Fibroblast of skin of right quadriceps (primary cell): ENCODE data around the gene SBNO2.
A peak's percentile ranks its signal among the peaks of the same experiment; 100 is the strongest.

Experiments
- DNase-seq: peaks from one replicate; pipeline ENCODE4 v3.0.0-alpha.2; 2013

Gene SBNO2

GRCh38 chr19:1105008-1105872 lies 68.8 kb downstream of the SBNO2 start:
- peak; percentile 39 for DNase-seq

- peak; percentile 70 for DNase-seq
Observed at GRCh38 chr19:1104311-1105007, 69.6 kb downstream of the SBNO2 start.

- peak; percentile 100 for DNase-seq
Observed at GRCh38 chr19:1103708-1104310, 70.3 kb downstream of the SBNO2 start, which contains the start of gene GPX4. Gene GPX4, plus strand, starts transcription at chr19:1103994. Its CDS starts 50 bp downstream, at chr19:1104044.

- peak; percentile 39 for DNase-seq
Observed at GRCh38 chr19:1103132-1103707, 70.8 kb downstream of the SBNO2 start.

- peak; percentile 99 for DNase-seq
Observed at GRCh38 chr19:1102407-1103131, 71.5 kb downstream of the SBNO2 start.

GRCh38 chr19:1101337-1101698 lies 72.8 kb downstream of the SBNO2 start:
- DNase-seq, result no peak

GRCh38 chr19:1098177-1099051 lies 75.7 kb downstream of the SBNO2 start:
- DNase-seq, result no peak

- no peak for DNase-seq
Observed at GRCh38 chr19:1097810-1098176, 76.3 kb downstream of the SBNO2 start.

- DNase-seq, result peak; percentile 98
Observed at GRCh38 chr19:1094978-1095701, 78.9 kb downstream of the SBNO2 start, which contains the start of gene POLR2E. Gene POLR2E, minus strand, starts transcription at chr19:1095375. Its CDS starts 60 bp downstream, at chr19:1095315.

- no peak for DNase-seq
Observed at GRCh38 chr19:1094655-1094977, 79.5 kb downstream of the SBNO2 start.

GRCh38 chr19:1093811-1094553 lies 80.1 kb downstream of the SBNO2 start:
- DNase-seq, result no peak

GRCh38 chr19:1093330-1093729 lies 80.7 kb downstream of the SBNO2 start:
- no peak for DNase-seq

- DNase-seq, result no peak
Observed at GRCh38 chr19:1091544-1092175, 82.4 kb downstream of the SBNO2 start.

GRCh38 chr19:1090731-1091543 lies 83.1 kb downstream of the SBNO2 start:
- no peak for DNase-seq

- DNase-seq, result no peak
Observed at GRCh38 chr19:1089891-1090290, 84.2 kb downstream of the SBNO2 start.

GRCh38 chr19:1089126-1089771 lies 84.8 kb downstream of the SBNO2 start:
- no peak for DNase-seq

GRCh38 chr19:1088416-1089010 lies 85.6 kb downstream of the SBNO2 start:
- DNase-seq, result no peak
